UCSD-AML1 (cell line): ENCODE measurements around the gene IL1RAPL2.
"Not testable (repeated sequence)": the region's sequence is repeated elsewhere in the genome, so short reads cannot be mapped to it uniquely, and the experiment has no call there.

ENCODE experiments used
- DNase-seq: peaks from one replicate; lab custom pipeline; 2025; ENCODE audit not compliant: unreplicated experiment; lab: John Stamatoyannopoulos, UW

IL1RAPL2 gene

GRCh38 chrX:105136786-105137185 lies 570.8 kb downstream of the IL1RAPL2 start:
- DNase-seq = no peak

GRCh38 chrX:105150036-105150435 lies 584.0 kb downstream of the IL1RAPL2 start:
- DNase-seq = no peak

GRCh38 chrX:105150557-105150956 lies 584.6 kb downstream of the IL1RAPL2 start:
- no peak for DNase-seq

GRCh38 chrX:105167233-105167632 lies 601.2 kb downstream of the IL1RAPL2 start:
- DNase-seq = no peak

GRCh38 chrX:105168577-105168976 lies 602.6 kb downstream of the IL1RAPL2 start:
- DNase-seq = no peak

- no peak for DNase-seq
Measured at GRCh38 chrX:105173071-105173470, 607.1 kb downstream of the IL1RAPL2 start.

- DNase-seq = no peak
Measured at GRCh38 chrX:105179644-105180043, 613.6 kb downstream of the IL1RAPL2 start.

- no peak for DNase-seq
Measured at GRCh38 chrX:105189093-105189492, 623.1 kb downstream of the IL1RAPL2 start.

GRCh38 chrX:105190252-105190853 lies 624.4 kb downstream of the IL1RAPL2 start:
- no peak for DNase-seq

- DNase-seq = no peak
Measured at GRCh38 chrX:105191878-105192277, 625.9 kb downstream of the IL1RAPL2 start.

- no peak for DNase-seq
Measured at GRCh38 chrX:105209406-105209805, 643.4 kb downstream of the IL1RAPL2 start.

- DNase-seq = no peak
Measured at GRCh38 chrX:105210258-105210657, 644.3 kb downstream of the IL1RAPL2 start.

- DNase-seq = no peak
Measured at GRCh38 chrX:105211066-105211575, 645.1 kb downstream of the IL1RAPL2 start.

GRCh38 chrX:105219454-105220401 lies 653.7 kb downstream of the IL1RAPL2 start:
- no peak for DNase-seq

- no peak for DNase-seq
Measured at GRCh38 chrX:105220636-105221035, 654.6 kb downstream of the IL1RAPL2 start, which contains the start of gene TEX13A. TEX13A (minus strand) TSS chrX:105220694; CDS start chrX:105220397, 297 bp downstream.

GRCh38 chrX:105221374-105221773 lies 655.4 kb downstream of the IL1RAPL2 start:
- no peak for DNase-seq

- DNase-seq = no peak
Measured at GRCh38 chrX:105226499-105226898, 660.5 kb downstream of the IL1RAPL2 start.

GRCh38 chrX:105228602-105229001 lies 662.6 kb downstream of the IL1RAPL2 start:
- DNase-seq = no peak

- DNase-seq = no peak
Measured at GRCh38 chrX:105229146-105229545, 663.1 kb downstream of the IL1RAPL2 start.

- not testable (repeated sequence) for DNase-seq
Measured at GRCh38 chrX:105237407-105237806, 671.4 kb downstream of the IL1RAPL2 start.

- DNase-seq = no peak
Measured at GRCh38 chrX:105241056-105241455, 675.1 kb downstream of the IL1RAPL2 start.
